Activated naive CD8-positive, alpha-beta T cell treated with anti-CD3 and anti-CD28 coated beads, Interleukin-2, amount 10 ng/mL, durations not matched to agents 7 days and 5 days (primary cell): ENCODE data around the gene JAKMIP1. TPM values are rescaled to one million over a fixed set of nuclear protein-coding genes. Genes with fewer than 3 reads are reported as not detected.

Experiments
- ATAC-seq: fragments of 150-1000 bp; cut with Tn5 transposase; one replicate; pipeline ENCODE4 v1.10.0; 2021; ENCODE audit warnings: low read depth, moderate library complexity
- POLR2A ChIA-PET: fragments of 350-600 bp; sonication (Branson Sonifier 250); formaldehyde crosslinking; loops from one replicate; lab custom pipeline; 2021; ENCODE audit warnings: antibody characterized with exemption; lab: Charles Lee
- DNase-seq: peaks from one replicate; pipeline ENCODE4 v3.0.0; 2021
- H3K27ac Mint-ChIP-seq: one replicate; pipeline ENCODE4 v1.8.0; 2022; ENCODE audit warnings: mild to moderate bottlenecking, mixed read lengths
- H3K27me3 Mint-ChIP-seq: one replicate; pipeline ENCODE4 v1.8.0; 2022; ENCODE audit warnings: mild to moderate bottlenecking, moderate library complexity, mixed read lengths
- H3K36me3 Mint-ChIP-seq: one replicate; pipeline ENCODE4 v1.8.0; 2021; ENCODE audit warnings: mild to moderate bottlenecking, mixed read lengths
- H3K4me1 Mint-ChIP-seq: one replicate; pipeline ENCODE4 v1.8.0; 2021; ENCODE audit warnings: mixed read lengths
- H3K4me3 Mint-ChIP-seq: one replicate; pipeline ENCODE4 v1.8.0; 2022; ENCODE audit warnings: mild to moderate bottlenecking, moderate library complexity, mixed read lengths
- H3K9me3 Mint-ChIP-seq: one replicate; pipeline ENCODE4 v1.8.0; 2021; ENCODE audit warnings: mixed read lengths
- total RNA-seq, 2 experiments: library from RNA; stranded (reverse); gene quantifications; one replicate each; pipeline ENCODE4 v1.2.3, GENCODE V29; 2021

JAKMIP1 gene
- total RNA-seq, 2 experiments from 2014 or later = 5.3 to 5.9 TPM

DNA sequence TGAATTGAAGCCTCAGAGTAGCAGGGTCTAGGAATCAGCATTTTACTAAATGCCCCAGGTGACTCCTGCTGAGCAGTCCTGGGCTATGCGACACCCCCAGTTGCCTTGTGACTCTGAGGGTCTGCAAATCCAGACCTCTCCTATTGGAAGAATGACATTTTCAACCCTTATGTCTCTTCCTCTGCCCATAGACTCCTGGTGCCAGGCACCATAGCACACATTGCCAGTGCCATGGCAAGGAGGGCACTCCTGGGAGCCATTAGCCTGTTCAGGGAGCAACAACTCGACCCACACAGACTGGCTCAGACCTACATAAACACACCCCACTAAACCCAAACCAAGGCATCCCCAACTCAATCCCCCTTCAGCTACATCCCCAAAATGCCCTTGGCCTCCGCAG, 3.7 kb upstream of the JAKMIP1 start:
- Mint-ChIP-seq H3K9me3 (peaks cover 7% of the 10 kb centered on the region), H3K27me3 (peaks cover 37% of the 10 kb centered on the region), H3K36me3 (peaks cover 6% of the 10 kb centered on the region), H3K4me3 (no peak overlapping the region), H3K4me1 (peaks cover 8% of the 10 kb centered on the region), H3K27ac (no peak overlapping the region)
- DNase-seq = no peak
- POLR2A ChIA-PET = no interaction called here
- ATAC-seq = no peak

DNA sequence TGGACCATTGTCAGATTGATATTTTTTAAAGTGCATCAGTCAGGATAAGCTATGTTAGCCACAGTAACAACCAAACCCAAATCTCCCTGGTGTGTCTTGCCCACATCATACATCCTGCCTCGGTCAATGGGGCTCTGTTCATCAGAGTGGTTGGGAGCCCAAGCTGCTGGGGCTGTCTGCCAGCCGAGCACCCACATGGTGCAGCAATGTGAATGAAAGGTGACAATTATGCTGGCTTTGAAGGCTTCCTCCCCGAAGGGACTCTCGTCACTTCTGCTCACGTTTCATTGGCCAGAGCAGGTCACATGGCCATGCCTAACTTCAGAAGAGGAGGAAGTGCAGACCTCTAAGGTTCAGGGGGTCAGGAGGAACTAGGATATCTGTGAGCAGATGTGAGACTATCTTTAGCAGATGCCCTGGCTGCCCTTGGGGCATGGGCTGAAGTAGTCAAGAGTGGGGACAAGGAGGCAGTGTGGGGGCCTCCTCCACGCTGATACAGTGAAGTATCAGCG, 1.3 kb upstream of the JAKMIP1 start:
- POLR2A ChIA-PET = no interaction called here
- ATAC-seq (no peak), DNase-seq (no peak)
- H3K27ac Mint-ChIP-seq = no peak overlapping the region
- H3K4me1 Mint-ChIP-seq = peaks cover 22% of the 10 kb centered on the region
- peaks cover 49% of the 10 kb centered on the region for H3K27me3 Mint-ChIP-seq
- peaks cover 6% of the 10 kb centered on the region for H3K36me3 Mint-ChIP-seq
- H3K9me3 Mint-ChIP-seq = peaks cover 7% of the 10 kb centered on the region
- H3K4me3 Mint-ChIP-seq = peak overlapping the region; percentile 60

DNA sequence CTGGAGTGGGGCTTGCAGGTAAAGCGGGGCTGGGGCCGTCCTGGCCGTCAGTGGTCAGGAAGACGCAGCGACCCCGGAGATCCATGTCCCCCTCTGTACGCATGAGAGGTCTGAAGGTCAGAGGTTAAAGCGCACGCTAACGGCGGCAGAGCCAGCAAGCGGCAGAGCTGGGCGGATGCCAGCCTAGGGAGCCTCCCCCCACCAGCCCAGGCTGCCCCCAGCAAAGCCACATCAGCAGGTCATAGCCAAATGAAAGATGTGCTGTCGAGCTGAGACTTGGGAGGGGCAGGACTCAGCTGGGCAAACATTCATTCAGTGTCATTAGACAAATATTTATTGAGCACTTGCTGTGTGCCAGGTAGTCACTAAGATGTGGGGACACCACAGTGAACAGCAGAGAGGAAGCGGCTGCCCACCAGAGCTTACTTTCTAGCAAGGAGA, 593 bp upstream of the JAKMIP1 start:
- H3K4me1 Mint-ChIP-seq = peaks cover 22% of the 10 kb centered on the region
- POLR2A ChIA-PET = interaction anchor here (0.7 to 1.6 kb wide), 3 partner anchors 20 to 48 kb away, joined by 3 to 13 read pairs (median 6); no protein-coding TSS in a partner anchor
- H3K27me3 Mint-ChIP-seq = peaks cover 43% of the 10 kb centered on the region
- peak; percentile 11 for ATAC-seq
- peaks cover 7% of the 10 kb centered on the region for H3K9me3 Mint-ChIP-seq
- no peak for DNase-seq
- peaks cover 6% of the 10 kb centered on the region for H3K36me3 Mint-ChIP-seq
- peak overlapping the region; percentile 25 for H3K4me3 Mint-ChIP-seq
- H3K27ac Mint-ChIP-seq = no peak overlapping the region

DNA sequence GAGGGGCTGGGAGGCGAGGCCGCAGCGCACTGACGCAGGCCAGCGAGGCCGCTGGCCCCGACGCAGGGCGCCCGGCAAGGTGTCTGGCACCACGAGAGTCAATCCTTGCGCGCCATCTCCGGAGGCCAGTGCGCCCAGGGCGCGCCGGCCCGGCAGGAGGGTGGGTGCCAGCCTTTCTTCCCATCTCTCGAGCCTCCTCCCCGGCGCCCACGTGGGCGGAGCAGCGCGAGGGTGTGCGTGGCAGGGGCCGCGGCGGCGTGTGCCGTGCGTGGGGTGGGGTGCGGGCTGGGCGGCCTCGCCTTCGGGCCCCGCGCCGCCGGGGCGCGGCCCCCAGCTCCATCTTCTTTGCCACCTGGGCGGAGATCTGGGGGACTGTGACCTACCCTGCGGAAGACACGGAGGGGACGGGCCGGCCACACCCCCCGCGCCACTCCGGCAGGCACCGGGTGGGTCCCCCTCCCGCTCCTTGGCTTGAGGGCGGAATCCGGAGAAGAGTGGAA, 877 bp downstream of the JAKMIP1 start:
- H3K27ac Mint-ChIP-seq = no peak overlapping the region

DNA sequence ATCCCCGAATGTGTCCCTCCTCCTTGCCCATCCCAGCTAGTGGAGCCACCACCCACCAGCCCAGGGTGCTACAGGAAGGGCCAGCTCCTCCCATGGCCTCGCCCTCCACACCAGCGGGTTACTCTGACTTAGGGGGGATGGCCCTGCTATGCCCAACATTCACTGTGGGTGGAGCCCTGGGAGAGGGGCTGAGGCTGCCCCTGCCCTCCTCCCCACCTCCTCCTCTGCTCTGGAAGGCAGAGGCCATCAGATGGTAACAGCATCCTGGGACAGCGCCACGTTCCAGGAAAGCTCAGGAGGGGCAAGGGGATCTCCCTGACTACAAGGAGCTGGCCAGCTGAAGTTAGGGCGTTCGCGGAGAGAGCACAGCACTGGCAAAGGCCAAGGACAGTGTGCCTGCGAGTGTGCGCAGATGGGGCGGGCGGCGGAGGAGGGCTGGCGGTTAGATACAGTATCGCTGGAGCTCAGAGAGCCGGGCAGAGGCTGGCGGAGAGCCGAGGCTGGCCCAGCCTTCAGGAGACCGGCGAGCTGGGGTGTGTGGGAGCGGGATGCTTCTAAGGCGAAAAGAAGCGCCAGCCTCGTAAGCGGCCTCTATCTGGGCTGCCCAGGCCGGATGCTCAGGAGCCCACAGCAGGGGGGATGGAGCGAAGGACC, 1.5 kb downstream of the JAKMIP1 start:
- Mint-ChIP-seq H3K4me3 (peak overlapping the region; percentile 73), H3K27me3 (peaks cover 41% of the 10 kb centered on the region), H3K4me1 (peaks cover 22% of the 10 kb centered on the region), H3K36me3 (peaks cover 6% of the 10 kb centered on the region), H3K9me3 (peaks cover 7% of the 10 kb centered on the region), H3K27ac (peak overlapping the region; percentile 34)
- DNase-seq (no peak), ATAC-seq (peak; percentile 20)
- POLR2A ChIA-PET = interaction anchor here (0.6 to 1.1 kb wide), 2 partner anchors 17 to 96 kb away, joined by 4 to 5 read pairs; no protein-coding TSS in a partner anchor

More for the DNA sequence above, 877 bp downstream of the JAKMIP1 start:
- Mint-ChIP-seq H3K4me1 (peaks cover 22% of the 10 kb centered on the region), H3K27me3 (peaks cover 44% of the 10 kb centered on the region), H3K9me3 (peaks cover 7% of the 10 kb centered on the region), H3K4me3 (peak overlapping the region; percentile 73), H3K36me3 (peaks cover 6% of the 10 kb centered on the region)
- no peak for ATAC-seq
- POLR2A ChIA-PET = interaction anchor here (0.6 to 1.6 kb wide), 6 partner anchors 18 to 490 kb away, joined by 3 to 13 read pairs (median 4); no protein-coding TSS in a partner anchor
- peak; percentile 44 for DNase-seq

DNA sequence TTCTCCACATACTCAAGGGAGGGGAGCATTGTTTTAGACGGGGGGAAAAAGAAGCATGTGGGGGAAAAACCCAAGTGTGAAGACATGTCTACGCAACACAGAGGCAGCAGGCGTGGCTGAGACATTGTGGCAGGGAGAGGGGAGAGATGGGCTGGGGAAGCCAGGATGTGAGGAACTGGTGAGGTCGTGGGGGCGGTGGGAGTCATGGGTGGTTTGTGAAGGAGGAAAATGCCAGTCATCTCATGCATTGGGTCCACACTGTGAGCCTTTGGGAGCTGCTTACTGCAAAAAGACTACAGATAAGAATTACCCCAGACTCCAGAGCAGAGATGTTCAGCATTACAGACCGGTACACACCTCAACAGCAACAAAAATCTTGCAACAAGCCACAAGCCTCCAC, 2.1 kb downstream of the JAKMIP1 start:
- POLR2A ChIA-PET = interaction anchor here (1.1 kb wide), 1 partner anchor 17 kb away, joined by 5 read pairs; no protein-coding TSS in a partner anchor
- no peak for DNase-seq
- H3K27ac Mint-ChIP-seq = peak overlapping the region; percentile 34
- H3K4me1 Mint-ChIP-seq = peaks cover 22% of the 10 kb centered on the region
- H3K27me3 Mint-ChIP-seq = peaks cover 41% of the 10 kb centered on the region
- peaks cover 6% of the 10 kb centered on the region for H3K36me3 Mint-ChIP-seq
- no peak for ATAC-seq
- peak overlapping the region; percentile 73 for H3K4me3 Mint-ChIP-seq
- peaks cover 7% of the 10 kb centered on the region for H3K9me3 Mint-ChIP-seq

DNA sequence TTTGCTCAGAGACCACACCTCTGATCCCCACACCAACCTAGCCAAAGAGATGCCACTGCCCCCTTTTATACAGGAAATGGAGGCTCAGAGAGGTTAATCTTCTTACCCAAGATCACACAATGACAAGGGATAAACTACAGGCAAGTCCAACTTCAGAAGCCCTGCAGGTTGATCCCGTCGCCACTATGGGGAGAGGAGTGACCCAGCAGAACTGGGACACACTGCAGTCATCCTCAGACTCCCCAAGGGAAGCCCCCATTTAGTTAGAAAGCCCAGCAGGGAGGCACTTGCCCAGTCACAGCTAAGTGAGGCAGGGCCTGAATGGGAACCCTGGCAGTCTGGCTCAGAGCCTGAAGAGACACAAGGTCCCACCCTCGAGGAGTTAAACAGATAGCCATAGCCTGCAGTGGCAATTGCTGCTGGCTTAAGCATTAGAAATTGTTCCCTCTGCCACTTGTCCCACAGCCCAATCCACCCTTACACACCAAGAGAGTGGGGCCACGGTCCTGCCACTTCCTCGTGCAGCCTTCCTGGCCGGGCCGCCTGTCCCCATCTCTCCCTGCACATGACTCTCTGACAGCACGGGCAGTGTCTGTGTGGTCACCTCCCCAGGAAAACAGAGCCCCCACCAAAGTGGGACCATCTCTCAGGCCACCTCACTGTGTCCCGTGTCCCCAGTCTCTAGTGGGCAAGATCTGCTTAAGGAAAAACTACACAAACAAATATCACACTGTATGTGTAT, 2.7 kb downstream of the JAKMIP1 start:
- POLR2A ChIA-PET = no interaction called here
- peaks cover 22% of the 10 kb centered on the region for H3K4me1 Mint-ChIP-seq
- DNase-seq (no peak), ATAC-seq (no peak)
- peaks cover 6% of the 10 kb centered on the region for H3K36me3 Mint-ChIP-seq
- peaks cover 7% of the 10 kb centered on the region for H3K9me3 Mint-ChIP-seq
- peaks cover 35% of the 10 kb centered on the region for H3K27me3 Mint-ChIP-seq
- peak overlapping the region; percentile 73 for H3K4me3 Mint-ChIP-seq
- peak overlapping the region; percentile 37 for H3K27ac Mint-ChIP-seq

DNA sequence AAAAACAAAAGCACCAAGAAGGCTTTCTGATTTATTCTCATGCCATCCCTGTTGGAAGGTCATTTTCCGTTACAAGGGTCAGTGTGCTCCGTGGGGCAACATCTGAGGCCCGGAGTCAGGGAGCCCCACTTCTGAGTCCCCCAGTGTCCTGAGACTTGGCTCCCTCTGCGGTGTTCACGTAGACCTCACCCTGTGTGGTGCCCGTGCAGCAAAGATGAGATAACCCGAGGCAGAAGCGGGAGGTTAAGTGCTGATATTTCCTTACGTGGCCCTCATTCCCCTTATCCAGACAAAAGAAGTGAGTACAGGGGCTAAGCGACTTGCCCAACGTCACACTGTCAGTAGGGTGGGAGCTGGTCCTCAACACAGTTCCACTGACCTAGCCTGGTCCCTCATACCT, 3.5 kb downstream of the JAKMIP1 start:
- ATAC-seq (no peak), DNase-seq (no peak)
- H3K4me1 Mint-ChIP-seq = peaks cover 22% of the 10 kb centered on the region
- H3K36me3 Mint-ChIP-seq = peaks cover 6% of the 10 kb centered on the region
- no peak overlapping the region for H3K27ac Mint-ChIP-seq
- H3K9me3 Mint-ChIP-seq = peaks cover 7% of the 10 kb centered on the region
- H3K4me3 Mint-ChIP-seq = no peak overlapping the region
- POLR2A ChIA-PET = no interaction called here
- peaks cover 32% of the 10 kb centered on the region for H3K27me3 Mint-ChIP-seq

DNA sequence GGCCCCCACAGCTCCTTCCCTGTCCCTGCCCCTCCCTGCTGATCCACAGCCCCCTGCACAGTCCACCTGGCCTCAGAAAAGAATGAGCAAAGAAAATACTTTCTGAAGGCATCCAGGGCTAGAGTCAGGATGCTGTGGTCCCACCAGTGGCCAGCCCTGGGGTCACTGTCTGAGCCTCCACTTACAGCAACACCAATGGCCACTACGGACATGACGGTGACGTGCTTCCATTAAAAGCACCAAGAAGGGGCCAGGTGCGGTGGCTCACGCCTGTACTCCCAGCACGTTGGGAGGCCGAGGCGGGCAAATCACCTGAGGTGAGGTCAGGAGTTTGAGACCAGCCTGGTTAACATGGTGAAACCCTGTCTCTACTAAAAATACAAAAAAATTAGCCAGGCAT, 4.0 kb downstream of the JAKMIP1 start:
- Mint-ChIP-seq H3K4me3 (no peak overlapping the region), H3K4me1 (peaks cover 18% of the 10 kb centered on the region)

DNA sequence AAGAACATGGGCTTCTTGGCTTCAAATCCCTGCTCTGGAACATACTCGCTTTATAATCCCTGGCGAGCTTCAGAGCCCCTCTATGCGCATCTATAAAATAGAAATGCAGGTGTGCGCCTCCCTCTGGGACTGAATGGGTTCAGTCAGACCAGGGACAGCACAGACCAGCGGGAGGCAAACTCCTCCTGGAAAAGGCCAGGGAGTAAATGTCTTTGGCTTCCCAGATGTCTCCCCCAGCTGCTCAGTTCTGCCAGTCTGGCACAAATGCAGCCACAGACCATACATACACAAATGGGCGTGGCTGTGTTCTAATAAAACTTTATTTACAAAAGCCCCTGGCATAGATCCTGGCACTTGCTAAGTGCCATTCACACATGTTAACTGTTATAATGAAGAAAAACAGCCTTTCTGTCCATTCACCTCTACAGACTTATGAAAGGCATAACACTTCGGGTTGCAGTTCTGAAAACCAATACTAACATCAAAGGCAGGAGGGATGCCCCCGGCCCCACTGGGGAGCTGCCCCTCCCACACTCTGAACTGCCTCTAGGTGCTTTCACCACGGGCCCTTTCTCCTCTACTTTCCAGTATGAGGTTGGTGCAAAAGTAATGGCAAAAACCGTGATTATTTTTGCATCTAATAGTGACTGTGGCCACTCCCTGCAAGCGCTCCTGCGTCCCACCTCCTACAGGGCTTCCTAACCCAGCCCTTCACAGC, 4.6 kb downstream of the JAKMIP1 start:
- peaks cover 15% of the 10 kb centered on the region for H3K4me1 Mint-ChIP-seq

More for the DNA sequence above, 4.0 kb downstream of the JAKMIP1 start:
- DNase-seq (no peak), ATAC-seq (no peak)
- peaks cover 3% of the 10 kb centered on the region for H3K36me3 Mint-ChIP-seq
- H3K9me3 Mint-ChIP-seq = peaks cover 3% of the 10 kb centered on the region
- H3K27me3 Mint-ChIP-seq = peaks cover 27% of the 10 kb centered on the region
- POLR2A ChIA-PET = no interaction called here
- H3K27ac Mint-ChIP-seq = no peak overlapping the region

DNA sequence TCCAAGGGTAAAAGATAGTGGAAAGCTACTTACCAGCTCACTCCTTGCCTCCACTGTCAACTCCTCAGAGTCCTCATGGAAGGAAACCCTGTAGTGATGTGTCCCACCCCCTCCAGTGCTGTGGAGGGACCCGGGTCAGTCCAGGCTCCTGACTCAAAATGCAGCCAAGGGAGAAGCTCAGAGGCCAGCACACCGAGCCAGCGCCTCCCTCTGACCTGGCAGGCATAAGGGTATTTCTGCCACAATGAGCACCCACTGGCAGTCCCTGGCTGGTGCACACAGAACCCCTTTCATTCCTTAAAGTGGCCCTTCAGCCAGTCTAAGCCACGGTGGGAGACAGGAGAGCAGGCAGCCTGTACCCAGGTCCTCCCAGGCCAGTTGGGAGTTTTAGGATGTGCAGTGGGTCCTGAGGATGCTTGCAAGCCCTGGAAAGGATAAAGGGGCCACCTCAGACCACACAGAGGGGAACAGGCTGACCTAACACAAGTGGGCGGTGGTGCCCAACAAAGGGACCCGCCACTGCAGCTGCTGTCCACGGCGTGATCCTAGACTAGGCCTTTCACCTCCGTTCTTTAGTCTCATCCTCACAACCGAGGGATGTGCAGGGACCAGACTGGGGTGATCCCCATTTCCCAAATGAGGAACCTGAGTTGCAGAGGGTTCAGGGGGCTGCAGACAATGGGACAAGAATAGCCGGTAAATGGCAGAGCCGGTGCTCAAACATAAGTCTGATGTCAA, 5.7 kb downstream of the JAKMIP1 start:
- Mint-ChIP-seq H3K4me1 (peaks cover 15% of the 10 kb centered on the region), H3K4me3 (no peak overlapping the region), H3K27me3 (peaks cover 22% of the 10 kb centered on the region), H3K9me3 (no peaks in the 10 kb centered on the region), H3K27ac (no peak overlapping the region), H3K36me3 (peaks cover 1% of the 10 kb centered on the region)
- ATAC-seq (no peak), DNase-seq (no peak)
- POLR2A ChIA-PET = no interaction called here

More for the DNA sequence above, 4.6 kb downstream of the JAKMIP1 start:
- Mint-ChIP-seq H3K36me3 (no peaks in the 10 kb centered on the region), H3K4me3 (no peak overlapping the region), H3K27me3 (peaks cover 22% of the 10 kb centered on the region), H3K27ac (no peak overlapping the region), H3K9me3 (no peaks in the 10 kb centered on the region)
- POLR2A ChIA-PET = no interaction called here
- DNase-seq (no peak), ATAC-seq (no peak)

DNA sequence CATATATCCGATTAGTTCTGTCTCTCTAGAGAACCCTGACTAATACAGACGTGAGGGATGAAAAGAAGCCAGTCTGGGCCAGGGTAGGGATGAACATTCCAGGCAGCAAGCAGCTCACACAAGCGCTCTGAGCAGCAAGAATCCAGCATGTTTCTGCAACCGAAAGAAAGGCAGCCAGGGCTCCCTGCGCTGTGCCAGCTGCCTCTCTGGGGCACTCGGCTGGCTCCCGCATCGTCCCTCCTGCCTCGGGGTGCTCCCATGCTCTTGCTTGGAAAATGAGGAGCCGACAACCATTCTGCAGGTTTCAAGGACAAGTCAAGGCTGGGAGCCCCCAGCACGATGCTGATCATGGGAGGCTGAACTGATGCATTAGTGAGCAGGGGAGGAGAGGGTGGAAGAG, 7.0 kb downstream of the JAKMIP1 start:
- POLR2A ChIA-PET = no interaction called here
- Mint-ChIP-seq H3K9me3 (no peaks in the 10 kb centered on the region), H3K36me3 (peaks cover 1% of the 10 kb centered on the region), H3K27ac (no peak overlapping the region), H3K4me1 (peaks cover 9% of the 10 kb centered on the region), H3K4me3 (no peak overlapping the region), H3K27me3 (peaks cover 16% of the 10 kb centered on the region)
- no peak for ATAC-seq
- DNase-seq = no peak
